ENCODE data around the gene CRISPLD2.

DNA sequence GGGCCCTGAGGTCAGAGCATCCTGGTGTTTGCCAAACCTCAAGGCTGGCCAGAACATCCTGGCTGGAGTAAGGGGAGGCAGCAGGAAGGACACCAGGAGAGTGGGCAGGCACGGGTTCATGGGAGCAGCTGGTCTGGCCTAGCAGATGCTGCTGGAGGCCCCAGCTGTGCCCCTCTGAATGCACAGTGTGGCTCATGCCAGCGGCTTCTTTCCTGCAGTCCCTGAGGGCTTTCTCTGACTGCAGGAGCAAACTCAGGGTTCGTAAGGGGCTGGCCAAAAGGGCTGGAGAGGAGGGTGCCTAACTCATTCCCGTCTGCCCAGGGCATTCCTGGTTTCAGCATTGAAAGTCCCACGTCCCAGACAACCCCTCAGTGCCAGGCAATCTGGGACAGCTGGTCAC is 112.9 kb downstream of the CRISPLD2 start:
- TF ChIP-seq EZH2phosphoT487 (IDR thresholded peaks at IDR 0.05; ENCODE audit: borderline replicate concordance) (no peak), CTCF (conservative IDR thresholded peaks at IDR 0.05; ENCODE audit: low read length) (no peak)

Data from Loucy (cell line).